GM12892 (cell line): ENCODE data around the gene RBMS3.

Experiments
- POLR2A ChIP-seq: IDR thresholded peaks from 2 replicates; pipeline ENCODE4 v1.6.1; 2011; ENCODE audit warnings: low read depth, low read length, control low read depth
- POLR2AphosphoS5 ChIP-seq: IDR thresholded peaks from 2 replicates; pipeline ENCODE4 v1.6.1; 2011; ENCODE audit warnings: low read depth, low read length, control low read depth

DNA sequence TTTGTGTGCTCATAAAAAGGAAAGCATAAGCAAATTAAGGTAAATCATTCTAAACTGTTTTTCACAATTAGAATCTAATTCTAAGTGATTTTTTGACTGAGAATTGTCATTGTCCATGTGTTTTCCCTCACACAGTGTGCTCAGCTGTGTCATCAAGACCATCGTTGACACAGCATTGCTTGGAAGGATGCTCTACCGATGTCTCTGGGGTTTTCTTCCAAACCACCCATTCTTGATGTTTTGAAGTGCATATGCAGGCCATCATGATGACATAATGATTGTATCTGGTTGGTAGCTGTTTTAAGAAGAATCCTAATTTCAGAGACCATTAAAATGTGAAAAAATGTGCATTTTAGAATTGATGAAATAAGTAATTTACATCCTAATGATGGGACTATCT lies 347.9 kb downstream of the RBMS3 start:
- TF ChIP-seq POLR2A (no peak), POLR2AphosphoS5 (no peak)
